M059J (cell line): ENCODE results near the gene C9orf40. TPM values are rescaled to one million over a fixed set of nuclear protein-coding genes. Genes with fewer than 3 reads are reported as not detected.

Experiments used
- DNase-seq: peaks from one replicate; pipeline ENCODE4 v3.0.0-alpha.2; 2012; ENCODE audit warnings: low read depth
- total RNA-seq: library from RNA; depleted of rRNA; stranded (reverse); fragments of >200 nt; shearing (Covaris generic); gene quantifications from 2 replicates; pipeline ENCODE4 v1.2.3, GENCODE V29; 2014; rRNA removed

C9orf40 gene
- total RNA-seq = 21.6 and 29.2 TPM in 2 replicates

- DNase-seq = peak; percentile 87
These were observed at the start of gene C9orf40 for GRCh38 chr9:74952201-74953151. TSS of gene C9orf40 (minus strand) at chr9:74952912. CDS start at chr9:74952611, 301 bp downstream.

GRCh38 chr9:75001719-75002421, 49.2 kb upstream of the C9orf40 start:
- DNase-seq = peak; percentile 82

GRCh38 chr9:75000835-75001234, 48.1 kb upstream of the C9orf40 start:
- DNase-seq = no peak

GRCh38 chr9:74985041-74985440, 32.3 kb upstream of the C9orf40 start:
- DNase-seq = no peak

- DNase-seq = no peak
These were observed 31.0 kb upstream of the C9orf40 start for GRCh38 chr9:74983709-74984108.

GRCh38 chr9:74979844-74980243, 27.1 kb upstream of the C9orf40 start:
- DNase-seq = no peak

- DNase-seq = no peak
These were observed 24.6 kb upstream of the C9orf40 start for GRCh38 chr9:74977287-74977686.

GRCh38 chr9:74975538-74975937, 22.8 kb upstream of the C9orf40 start:
- DNase-seq = no peak

- no peak for DNase-seq
These were observed 21.8 kb upstream of the C9orf40 start for GRCh38 chr9:74974558-74974957.

- no peak for DNase-seq
These were observed 21.0 kb upstream of the C9orf40 start for GRCh38 chr9:74973714-74974113.

GRCh38 chr9:74963056-74963455, 10.3 kb upstream of the C9orf40 start:
- DNase-seq = no peak

GRCh38 chr9:74961496-74961895, 8.8 kb upstream of the C9orf40 start:
- DNase-seq = no peak

GRCh38 chr9:74960561-74960960, 7.8 kb upstream of the C9orf40 start:
- peak; percentile 57 for DNase-seq

- no peak for DNase-seq
These were observed 5.9 kb upstream of the C9orf40 start for GRCh38 chr9:74958587-74958986.

- DNase-seq = no peak
These were observed 581 bp upstream of the C9orf40 start for GRCh38 chr9:74953235-74953751.

GRCh38 chr9:74951725-74952151, 974 bp downstream of the C9orf40 start:
- DNase-seq = peak; percentile 47

GRCh38 chr9:74951107-74951720, 1.5 kb downstream of the C9orf40 start:
- no peak for DNase-seq

GRCh38 chr9:74949859-74950855, 2.6 kb downstream of the C9orf40 start:
- DNase-seq = no peak

GRCh38 chr9:74948937-74949336, 3.8 kb downstream of the C9orf40 start:
- no peak for DNase-seq

GRCh38 chr9:74946686-74947085, 6.0 kb downstream of the C9orf40 start:
- no peak for DNase-seq

GRCh38 chr9:74942801-74943200, 9.9 kb downstream of the C9orf40 start:
- DNase-seq = peak; percentile 38
